NCI-H1417 (cell line): ENCODE results near the gene DNAL4.

Experiments used
- DNase-seq, 3 experiments: peaks; one replicate each; lab custom pipeline; 2025; lab: John Stamatoyannopoulos, UW

Gene DNAL4

DNA sequence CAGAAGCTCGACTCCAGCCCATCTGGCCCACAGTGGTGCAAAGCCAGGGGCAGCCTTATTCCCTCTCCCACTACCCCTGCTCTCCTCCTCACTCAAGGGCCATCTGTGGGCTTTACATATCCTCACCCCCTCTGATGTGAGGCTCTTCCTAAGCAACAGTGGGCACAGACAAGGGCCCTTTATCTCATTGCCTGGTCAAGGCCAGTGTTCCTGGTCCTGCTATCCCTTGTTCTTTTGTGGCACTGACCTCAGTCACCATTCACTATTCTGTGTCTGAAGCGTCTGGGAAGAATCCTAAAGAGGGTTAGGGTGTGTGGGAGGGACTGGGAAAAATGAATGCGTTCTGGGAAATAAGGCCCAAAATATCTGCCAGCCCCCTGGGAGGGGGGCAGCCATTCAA, 7.3 kb downstream of the DNAL4 start:
- DNase-seq: no peak

DNA sequence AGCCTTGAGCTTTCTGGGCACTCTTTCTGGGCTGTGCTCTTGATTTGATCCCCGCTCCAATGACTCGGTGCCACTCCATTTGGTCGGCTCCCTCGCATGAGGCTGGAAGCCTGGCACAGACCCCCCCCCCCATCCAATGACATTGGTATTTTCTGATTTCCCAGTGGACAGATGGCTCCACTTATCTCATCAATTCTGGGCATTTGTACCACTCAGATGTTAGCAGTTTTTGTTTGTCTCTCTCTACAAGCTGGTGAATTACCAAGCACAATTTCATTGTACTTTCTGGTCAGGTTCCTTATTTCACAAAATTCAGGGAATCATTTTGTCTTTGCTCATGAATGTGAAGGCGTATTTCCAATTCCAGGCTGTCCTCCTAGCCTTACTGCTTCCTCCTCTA, 9.1 kb downstream of the DNAL4 start:
- no peak for DNase-seq

DNA sequence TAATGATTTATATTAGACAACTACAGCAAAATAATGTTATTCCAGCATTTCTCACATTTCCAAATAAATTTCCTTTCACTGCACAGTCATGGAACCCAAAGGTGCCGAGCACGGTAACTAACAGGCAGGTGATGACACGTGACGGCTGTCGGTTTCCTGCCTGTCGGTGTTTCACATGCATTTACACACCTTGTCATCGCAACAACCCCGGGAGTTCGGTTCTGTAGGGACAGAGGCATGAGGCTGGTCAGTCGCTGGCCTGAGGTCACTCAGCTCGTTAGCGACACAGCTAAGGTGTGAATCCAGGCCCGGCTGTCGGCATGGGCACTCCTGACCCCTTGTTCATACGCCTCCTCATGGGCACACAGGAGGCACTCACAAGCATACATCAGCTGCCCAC, 9.9 kb downstream of the DNAL4 start:
- DNase-seq: no peak

DNA sequence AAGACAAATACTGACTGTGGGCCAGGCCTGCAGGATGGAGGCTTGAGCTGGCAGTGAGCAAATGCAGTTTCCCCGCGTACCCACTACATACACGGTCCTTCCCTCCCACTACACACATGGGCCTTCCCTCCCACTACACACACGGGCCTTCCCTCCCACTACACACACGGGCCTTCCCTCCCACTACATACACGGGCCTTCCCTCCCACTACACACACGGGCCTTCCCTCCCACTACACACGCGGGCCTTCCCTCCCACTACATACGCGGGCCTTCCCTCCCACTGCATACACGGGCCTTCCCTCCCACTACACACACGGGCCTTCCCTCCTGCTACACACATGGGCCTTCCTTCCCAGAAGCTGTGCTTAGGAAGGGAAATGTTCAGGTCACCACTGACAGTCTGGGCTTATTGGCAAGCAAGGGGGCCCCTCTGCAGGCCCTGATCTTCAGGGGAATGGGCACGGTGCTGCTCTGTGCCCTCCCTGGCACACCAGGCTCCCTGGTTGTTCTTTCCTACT, 10.8 kb downstream of the DNAL4 start:
- DNase-seq: no peak

DNA sequence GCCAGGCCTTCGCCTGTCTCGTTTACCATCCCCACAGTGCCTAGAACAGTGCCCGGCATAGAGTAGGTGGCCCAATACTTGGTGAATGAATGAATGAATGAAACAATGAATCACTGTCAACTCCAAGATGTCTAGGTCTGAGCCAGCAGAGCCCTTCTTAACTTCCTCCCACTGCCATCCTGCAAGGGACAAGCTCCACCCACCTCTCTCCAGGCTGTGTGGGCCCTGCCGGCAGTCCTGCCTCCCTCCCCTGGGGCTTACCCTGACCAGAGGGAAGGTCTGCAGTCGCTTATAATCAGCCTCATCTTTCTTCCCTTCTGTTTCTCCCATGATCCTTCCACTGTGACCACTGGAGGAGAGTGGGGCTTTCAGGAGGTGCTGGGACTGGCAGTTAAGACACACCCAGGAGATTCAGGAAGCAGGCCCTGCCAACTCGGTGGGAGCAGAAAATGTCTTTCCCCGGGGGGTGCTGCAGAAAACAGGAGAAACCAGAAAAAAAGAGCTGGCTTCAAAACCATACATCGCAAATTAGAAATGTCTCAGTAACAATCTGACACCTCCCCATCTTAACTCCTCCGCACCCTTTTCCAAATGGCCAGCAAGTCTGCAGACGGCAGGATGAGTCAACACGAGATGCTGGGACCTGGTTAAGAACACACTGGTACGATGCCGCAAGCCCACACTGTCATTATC, 11.4 kb downstream of the DNAL4 start:
- no peak for DNase-seq

DNA sequence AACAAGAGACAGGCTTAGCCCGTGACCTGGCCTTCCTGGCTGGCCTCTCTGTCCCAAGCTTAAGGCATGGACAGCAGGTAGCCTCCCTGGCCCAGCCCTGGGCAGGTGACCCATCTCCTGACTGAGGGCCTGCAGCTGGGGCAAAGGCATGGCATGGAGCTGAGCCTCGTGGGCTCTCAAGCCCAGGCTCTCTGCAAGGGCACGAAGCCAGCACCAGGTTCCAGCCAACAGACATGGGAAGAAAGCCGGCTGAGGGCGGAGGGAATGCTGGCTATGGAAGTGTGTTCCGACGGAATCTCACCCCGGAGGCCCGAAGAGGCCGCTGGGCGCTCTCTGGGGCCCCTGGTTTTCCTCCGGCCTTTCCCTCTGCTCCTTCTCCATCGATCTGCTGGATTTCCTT, 12.9 kb downstream of the DNAL4 start:
- DNase-seq: no peak

DNA sequence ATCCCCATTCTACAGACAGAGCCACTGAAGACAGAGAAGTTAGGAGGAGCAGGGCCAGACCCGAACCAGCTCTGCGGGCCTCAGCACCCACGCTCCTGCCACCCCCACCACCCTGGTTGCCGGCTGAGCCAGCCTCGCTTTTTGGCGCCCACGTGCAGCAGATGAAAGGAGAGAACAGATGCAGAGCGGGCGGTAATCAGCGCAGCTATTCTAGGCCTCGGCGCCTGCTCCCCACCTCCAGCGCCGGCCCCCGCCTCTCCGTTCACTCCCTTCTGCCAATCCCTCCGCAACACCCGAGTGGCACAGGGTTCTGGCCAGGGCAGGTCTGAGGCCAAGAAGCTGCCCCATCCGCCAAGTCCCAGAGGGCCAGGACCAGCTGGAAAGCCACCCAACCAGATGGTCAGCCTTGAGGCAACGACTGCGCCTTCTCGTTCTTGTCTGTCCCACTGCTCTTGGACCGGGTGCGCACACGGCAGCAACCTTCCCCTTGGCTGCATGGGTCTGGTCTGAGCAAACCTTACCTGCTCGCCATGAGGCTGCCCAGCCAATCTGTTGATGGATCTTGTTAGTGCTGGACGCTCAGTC, 16.8 kb downstream of the DNAL4 start:
- DNase-seq: no peak

DNA sequence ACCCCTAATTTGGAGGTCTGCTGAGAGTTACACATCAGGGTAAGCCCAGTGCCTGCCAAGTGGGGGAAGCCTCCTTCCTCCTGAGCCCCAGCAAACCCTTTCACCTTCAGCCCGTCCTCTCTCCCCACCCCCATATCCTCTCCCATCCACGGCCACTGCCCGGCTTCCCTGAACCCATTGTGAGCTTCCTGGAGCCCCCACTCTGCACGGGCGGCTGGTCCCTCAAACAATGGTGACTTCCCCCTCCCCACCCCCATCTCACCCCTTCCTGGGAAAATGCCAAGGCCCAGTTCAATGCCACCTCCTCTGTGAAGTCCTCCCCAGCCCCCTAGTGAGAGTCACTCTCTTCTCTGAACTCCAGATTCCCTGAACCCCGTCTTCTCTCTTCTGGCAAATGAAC, 17.9 kb downstream of the DNAL4 start:
- no peak for DNase-seq

DNA sequence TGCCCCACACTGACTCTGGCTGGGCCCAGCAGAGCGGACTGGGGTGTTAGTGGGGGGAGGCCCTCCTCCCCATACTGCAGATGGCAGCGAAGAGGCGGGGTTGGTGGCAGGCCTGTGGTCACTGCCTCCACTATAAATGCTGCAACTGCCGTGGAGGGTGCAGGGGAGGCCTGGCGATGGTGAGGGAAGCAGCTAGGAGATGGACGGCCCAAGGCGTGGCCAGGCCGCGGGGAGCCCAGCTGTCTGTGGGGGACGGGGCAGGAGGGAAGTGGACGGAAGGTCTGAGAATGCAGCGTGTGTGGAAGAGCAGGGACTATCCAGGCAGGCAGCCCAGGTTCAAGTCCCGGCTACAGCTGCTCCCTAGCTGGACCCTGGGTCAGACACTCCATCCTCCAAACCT, 18.3 kb downstream of the DNAL4 start:
- no peak for DNase-seq

DNA sequence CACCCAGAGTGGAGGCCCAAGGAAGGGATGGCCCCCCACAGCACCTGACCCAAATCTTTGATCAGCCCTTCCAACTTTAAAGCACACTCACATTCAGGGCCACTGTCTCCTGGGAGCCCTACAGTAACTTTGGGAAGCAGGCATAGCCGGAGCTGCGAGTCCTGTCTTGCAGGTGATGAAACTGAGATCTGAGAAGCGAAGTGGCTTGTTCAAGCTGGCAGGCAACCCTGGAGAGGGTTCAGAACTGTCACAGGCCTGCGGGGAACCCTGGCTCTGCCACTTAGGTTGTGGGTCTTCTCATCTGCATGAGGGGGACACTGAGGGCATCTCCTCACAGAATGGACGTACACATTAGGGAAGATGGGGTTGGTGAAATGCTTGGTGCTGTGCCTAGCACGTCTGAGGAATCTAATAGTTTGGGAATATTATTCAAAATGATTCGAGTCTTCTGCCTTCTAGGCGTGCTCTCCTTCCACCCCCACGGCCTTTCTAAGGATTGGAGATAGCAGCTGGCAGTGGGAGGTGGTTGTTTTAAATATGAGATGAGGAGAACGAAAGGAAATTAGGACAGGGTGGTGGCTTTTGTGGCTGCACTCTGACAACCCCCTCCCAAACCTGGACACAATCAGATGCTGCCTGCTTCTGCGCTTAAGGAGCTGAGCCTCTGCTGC, 19.3 kb downstream of the DNAL4 start:
- no peak for DNase-seq

DNA sequence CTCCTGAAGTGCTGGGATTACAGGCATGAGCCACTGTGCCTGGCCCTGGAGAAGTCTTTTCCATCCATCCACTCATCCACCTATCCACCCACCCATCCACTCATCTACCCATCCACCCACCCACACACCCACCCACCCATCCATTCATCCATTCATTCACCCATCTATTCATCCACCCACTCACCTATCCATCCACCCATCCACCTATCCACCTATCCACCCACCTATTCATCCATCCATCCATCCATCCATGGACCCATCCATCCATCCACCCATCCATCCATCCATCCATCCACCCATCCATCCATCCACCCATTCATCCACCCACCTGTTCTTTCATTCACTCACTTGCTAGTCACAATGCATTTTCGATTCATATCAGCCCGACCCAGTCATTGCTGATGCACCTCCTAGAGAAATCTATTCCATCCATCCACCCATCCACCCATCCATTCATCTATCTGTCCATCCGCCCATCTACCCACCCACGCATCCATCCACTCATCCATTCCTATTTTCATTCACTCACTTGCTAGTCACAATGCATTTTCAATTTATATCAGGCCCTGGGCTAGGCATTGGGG, 20.5 kb downstream of the DNAL4 start:
- DNase-seq: no peak

DNA sequence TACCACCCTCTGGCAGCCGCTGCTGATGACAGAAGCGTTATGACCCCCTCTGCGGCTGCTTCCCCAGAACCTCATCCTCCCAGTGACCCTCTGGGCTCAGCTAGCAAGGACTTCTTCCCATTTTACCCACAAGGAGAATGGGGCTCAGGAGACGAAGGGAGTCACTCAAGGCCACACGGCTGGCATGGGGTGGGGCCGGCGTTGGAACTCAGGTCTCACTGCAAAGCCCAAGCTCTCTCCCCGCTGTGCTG, 21.4 kb downstream of the DNAL4 start:
- no peak for DNase-seq

DNA sequence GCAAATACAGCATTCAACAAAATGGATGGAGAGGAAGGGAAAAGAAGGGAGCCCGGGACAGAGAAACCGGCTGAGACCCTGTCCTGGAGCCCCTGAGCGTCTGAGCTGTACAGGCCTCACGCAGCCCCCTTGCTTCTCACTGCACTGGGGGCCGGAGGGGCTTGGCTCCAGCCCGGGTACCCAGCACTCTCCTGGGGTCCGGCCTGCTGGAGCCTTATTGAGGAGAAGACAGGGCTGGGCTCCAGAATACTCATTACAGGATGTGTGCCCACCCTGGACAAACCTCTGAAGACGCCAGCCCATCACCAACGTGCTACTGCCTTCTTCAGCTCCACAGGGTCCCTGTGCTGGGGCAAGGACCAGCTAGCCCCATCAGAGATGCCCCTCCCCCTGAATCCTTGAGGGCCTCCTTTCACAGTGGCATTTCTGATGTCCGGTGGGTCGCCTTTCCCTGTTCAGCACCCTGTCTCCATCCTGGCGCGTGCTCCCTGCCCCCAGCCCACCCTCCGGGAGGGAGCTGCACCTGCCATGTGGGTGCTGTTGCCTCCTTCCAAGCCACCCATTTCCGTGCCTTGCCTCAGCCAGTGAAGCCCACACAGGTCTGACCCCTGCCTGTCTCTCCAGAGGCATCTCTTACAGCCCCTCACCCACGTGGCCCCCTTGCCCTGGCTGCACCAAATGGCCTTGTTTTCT, 23.5 kb downstream of the DNAL4 start:
- no peak for DNase-seq

DNA sequence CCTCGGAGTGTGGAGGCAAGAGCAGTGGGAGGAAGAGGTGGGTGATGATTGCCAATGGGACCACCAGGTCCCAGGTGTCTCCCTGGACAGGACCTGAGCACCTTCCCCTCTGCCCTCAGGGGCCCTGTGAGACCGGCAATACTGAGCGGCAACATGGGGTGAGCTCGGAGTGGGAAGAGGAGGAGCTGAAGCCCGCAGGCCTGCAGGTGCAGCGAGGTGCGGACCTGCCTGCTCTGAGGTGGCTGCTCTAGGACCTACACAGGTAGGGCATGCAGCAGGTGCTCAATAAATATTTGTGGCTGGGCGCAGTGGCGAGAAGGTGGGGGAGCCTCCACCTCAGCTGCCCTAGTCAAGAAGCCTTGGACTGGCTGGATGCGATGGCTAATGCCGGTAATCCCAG, 25.9 kb downstream of the DNAL4 start:
- no peak for DNase-seq

DNA sequence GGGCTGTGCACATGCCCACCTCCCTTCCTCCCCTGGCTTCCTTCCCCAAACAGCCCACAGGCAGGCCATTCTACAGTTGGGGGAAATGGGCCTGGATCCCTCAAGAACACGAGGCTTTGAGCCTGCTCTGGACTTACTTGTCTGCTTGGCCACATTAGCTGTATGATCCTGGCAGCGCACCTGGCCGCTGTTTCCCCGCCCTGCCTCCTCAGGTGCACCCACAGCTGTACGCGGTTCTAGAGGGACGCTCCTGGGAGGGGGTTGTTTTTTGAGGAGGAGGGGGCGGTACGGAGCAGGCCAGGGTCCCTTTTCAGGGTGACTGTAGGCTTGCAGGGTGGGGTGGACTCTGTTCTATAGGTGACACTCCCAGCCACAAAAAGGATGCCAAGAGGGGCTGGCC, 26.6 kb downstream of the DNAL4 start:
- DNase-seq: no peak

DNA sequence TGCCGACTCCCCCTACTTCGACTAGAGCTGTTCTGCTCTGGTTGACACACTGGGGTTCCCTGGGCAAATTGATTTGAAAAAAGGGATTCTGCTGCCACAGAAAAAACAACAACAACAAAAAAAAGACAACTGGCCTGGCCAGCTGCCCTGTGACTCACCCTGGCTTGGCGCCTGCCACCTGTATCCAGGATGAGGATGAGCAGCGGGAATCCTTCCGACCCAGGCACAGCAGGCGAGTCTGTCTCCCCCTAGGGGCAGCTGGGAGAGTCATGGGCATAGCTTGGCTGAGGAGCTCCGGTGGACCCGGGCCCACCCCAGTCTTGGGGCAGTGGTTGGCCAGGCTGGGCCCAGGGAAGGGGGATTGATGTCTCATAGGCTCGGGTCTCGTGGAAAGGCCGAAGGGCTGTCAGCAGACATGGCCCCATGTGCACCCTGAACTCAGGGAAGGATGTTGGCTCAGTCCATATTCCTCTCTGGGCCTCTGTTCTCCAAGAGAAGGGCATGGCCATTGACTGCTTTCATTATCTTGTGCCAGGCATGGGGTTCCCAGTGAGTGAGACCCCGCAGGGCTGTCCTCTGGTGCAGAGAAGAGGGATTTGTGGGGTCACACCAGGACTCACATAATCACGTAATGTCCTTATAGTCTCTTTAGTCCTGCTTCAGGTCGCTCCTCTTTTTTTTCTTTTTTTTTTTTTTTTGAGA, 27.7 kb downstream of the DNAL4 start:
- peak in 1 of 3 experiments; percentile 29 for DNase-seq

DNA sequence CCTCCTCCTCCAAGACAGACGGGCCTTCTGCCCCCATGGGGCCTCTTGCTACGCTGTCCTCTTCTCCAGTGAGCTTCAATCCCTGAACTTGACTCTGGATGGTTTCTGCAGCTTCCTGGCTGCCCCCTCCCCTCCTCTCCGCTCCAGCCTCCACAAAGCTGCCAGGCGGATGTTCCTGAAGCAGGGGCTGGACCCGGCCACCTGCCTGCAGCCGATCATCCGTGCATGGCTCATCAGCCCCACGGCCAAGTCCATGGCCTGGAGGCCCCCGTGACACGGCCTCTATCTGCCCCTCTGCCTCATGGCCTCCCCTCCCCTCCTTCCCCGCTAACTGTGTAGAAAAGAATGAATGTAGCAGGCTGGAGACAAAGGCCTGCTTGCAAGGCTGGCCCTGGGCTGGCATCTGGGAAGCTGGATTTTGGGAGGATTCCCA, 31.4 kb downstream of the DNAL4 start:
- DNase-seq: peak in 1 of 3 experiments; percentile 8

DNA sequence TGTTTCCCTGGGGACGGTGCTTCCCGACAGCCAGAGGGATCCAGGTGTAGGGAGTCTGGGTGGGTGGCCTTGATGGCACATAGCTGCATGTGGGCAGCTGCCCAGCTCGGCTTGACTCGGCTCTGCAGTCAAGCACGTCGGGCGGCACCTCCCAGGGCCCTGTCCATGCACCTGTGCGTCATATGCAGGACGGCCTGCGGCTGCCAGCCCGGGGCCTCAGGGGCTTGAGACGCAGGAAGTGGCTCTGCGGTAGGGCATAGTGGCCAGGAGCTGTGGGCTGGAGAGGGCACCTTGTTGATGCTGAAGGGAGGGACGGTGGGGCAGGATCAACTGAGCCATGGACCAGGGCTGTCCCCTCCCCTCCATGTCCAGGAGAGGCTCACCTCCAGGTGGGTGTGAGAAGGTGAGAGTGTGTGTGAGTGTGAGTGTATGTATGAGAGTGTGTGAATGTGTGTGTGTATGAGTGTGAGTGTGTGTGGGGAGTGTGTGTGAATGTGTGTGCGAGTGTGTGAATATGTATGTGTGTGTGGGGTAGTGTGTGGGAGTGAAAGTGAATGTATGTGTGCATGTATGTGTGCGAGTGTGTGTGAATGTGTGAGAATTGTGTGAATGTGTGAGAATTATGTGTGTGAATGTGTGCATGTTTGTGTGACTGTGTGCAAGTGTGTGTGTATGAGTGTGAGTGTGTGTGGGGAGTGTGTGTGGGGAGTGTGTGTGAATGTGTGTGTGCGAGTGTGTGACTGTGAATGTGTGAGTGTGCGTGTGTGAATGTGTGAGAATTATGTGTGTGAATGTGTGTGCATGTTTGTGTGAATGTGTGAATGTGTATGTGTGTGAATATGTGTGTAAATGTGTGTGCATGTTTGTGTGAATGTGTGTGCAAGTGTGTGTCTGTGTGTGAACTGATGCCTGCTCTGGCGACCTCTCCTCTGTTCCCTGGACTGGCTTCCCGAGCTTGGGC, 32.5 kb downstream of the DNAL4 start:
- peak in 1 of 3 experiments; percentile 46 for DNase-seq

DNA sequence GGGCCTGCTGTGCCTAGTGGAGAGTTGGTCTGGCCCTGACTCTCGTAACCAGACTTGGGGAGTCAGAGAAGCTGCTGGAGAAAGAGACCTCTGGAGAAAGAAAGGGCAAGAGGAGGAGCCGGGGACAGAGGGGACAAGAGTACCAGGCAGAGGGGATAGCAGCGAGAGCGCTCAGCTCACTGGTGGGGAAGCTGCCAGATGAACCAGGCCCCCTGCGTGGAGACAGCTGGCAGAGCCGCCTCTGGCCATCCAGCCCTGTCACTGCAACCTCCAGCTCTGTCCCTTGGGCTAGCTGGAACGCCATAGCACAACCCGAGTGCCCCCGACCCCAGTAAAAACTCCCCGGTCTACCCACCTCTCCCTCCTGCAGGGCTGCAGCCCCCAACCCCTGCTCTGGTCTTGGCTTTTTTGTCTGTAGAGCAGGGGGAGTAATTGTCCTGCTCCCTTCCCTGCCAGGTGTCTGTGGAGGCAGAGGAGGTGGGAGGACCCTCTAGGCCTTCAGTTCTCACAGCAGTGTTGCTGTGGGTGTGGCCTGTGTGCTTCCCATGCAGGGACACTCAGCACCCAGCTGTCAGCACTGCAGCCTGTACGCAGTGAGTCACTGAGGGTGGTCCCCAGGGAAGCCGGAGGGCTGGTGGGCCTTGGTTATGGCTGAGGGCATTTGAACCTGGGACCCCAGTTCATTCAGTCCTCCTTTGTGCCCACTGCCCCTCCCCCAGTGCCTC, 33.3 kb downstream of the DNAL4 start:
- DNase-seq: peak; percentile 10 to 61 (median 50)

DNA sequence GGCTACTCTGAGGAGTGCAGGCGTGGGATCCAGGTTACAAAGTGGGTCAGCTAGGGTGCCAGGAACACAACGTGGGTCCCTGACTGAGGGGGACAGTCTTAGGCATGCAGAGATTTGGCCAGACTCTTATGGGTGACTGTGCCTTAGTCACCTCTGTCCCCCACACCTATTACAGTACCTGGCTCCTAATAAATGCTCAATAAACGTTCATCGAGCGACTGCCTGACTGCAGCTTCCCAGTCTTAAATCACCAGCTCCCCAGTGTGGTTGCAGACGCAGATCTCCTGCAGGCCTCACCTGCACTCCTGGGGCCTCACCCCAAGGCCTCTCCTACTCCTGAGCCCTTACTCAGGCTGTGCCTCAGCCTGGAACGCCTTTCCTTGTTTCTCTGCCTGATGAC, 34.9 kb downstream of the DNAL4 start:
- DNase-seq: no peak
